ENCODE results near the gene TRAP1. TPM values are rescaled to one million over a fixed set of nuclear protein-coding genes. Genes with fewer than 3 reads are reported as not detected.
"Not testable (repeated sequence)": the region's sequence is repeated elsewhere in the genome, so short reads cannot be mapped to it uniquely, and the experiment has no call there.

TRAP1 gene
- total RNA-seq, 4 donors from 2014 or later = 75.7 to 147 (median 116) TPM

- Histone ChIP-seq H3K4me3 (peak overlapping the region; percentile 90), H3K27ac (no peak overlapping the region), H3K27me3 (no peaks in the 10 kb centered on the region), H3K4me1 (peaks cover 24% of the 10 kb centered on the region), H3K36me3 (no peaks in the 10 kb centered on the region), H3K9me3 (no peaks in the 10 kb centered on the region)
- DNase-seq (ENCODE audit: low spot score in 2 of 2) = peak in 1 of 2 donors; percentile 11
- WGBS = 56% methylated on average over 14 of the region's 14 CpGs
- TF ChIP-seq EP300 (IDR thresholded peaks at IDR 0.05) = no peak
- TF ChIP-seq POLR2A (IDR thresholded peaks at IDR 0.05) = no peak
- no peak for TF ChIP-seq POLR2AphosphoS5 (IDR thresholded peaks at IDR 0.05)
- no peak for TF ChIP-seq CTCF (IDR thresholded peaks at IDR 0.05)
These were observed 107.2 kb downstream of the TRAP1 start for GRCh38 chr16:3609895-3610697.

- not testable (repeated sequence) for H3K27ac ChIP-seq, H3K27me3 ChIP-seq, H3K9me3 ChIP-seq, H3K36me3 ChIP-seq, H3K4me3 ChIP-seq
- peaks cover 24% of the 10 kb centered on the region for H3K4me1 ChIP-seq
- peak in 1 of 2 donors; percentile 55 for DNase-seq (ENCODE audit: low spot score in 2 of 2)
- 96% methylated on average over 13 of the region's 13 CpGs for WGBS
These were observed 108.3 kb downstream of the TRAP1 start for GRCh38 chr16:3608976-3609375.

GRCh38 chr16:3608069-3608468, 109.3 kb downstream of the TRAP1 start:
- Histone ChIP-seq H3K4me1 (peaks cover 21% of the 10 kb centered on the region), H3K9me3 (no peaks in the 10 kb centered on the region), H3K27me3 (no peaks in the 10 kb centered on the region), H3K36me3 (peaks cover 7% of the 10 kb centered on the region), H3K27ac (no peak overlapping the region), H3K4me3 (no peak overlapping the region)
- WGBS = 80% methylated on average over 5 of the region's 5 CpGs
- no peak for DNase-seq (ENCODE audit: low spot score in 2 of 2)
- TF ChIP-seq POLR2AphosphoS5 (IDR thresholded peaks at IDR 0.05) (no peak), CTCF (IDR thresholded peaks at IDR 0.05) (no peak), POLR2A (IDR thresholded peaks at IDR 0.05) (no peak), EP300 (IDR thresholded peaks at IDR 0.05) (no peak)

Other genes starting within 250 kb of the TRAP1 start
- not detected for gene C16orf90, start 222.0 kb downstream of the TRAP1 start, total RNA-seq
- 10 to 100 TPM in 1 of 4 donors, 1 to 10 TPM in 3; 4.9 to 12.6 (median 6.6) TPM for gene CLUAP1, start 216.5 kb downstream of the TRAP1 start, total RNA-seq
- 1 to 10 TPM in 1 of 4 donors, under 1 TPM in 3; 0.16 to 1.2 (median 0.39) TPM for gene NLRC3, start 140.1 kb downstream of the TRAP1 start, total RNA-seq
- gene SLX4, start 105.9 kb downstream of the TRAP1 start, total RNA-seq = 1 to 10 TPM; 2.9 to 6.0 (median 4.5) TPM
- gene DNASE1, start 62.8 kb downstream of the TRAP1 start, total RNA-seq = 10 to 100 TPM; 11.0 to 32.7 (median 23.0) TPM
- 100 to 1,000 TPM in 3 of 4 donors, 10 to 100 TPM in 1; 76.3 to 152 (median 105) TPM for gene CREBBP, start 163.2 kb upstream of the TRAP1 start, total RNA-seq

Measured in suprapubic skin (tissue), 4 donors.